CD14-positive monocyte (primary cell): Measurements from ENCODE around the gene PCDH8. TPM values are rescaled to one million over a fixed set of nuclear protein-coding genes. Genes with fewer than 3 reads are reported as not detected.

Experiments used
- DNase-seq, 3 donors: peaks; one replicate each; pipeline ENCODE4 v3.0.0-alpha.2; 2011 to 2022
- H2AFZ ChIP-seq: 2 replicates; pipeline ENCODE4 v1.6.0; 2012; ENCODE audit warnings: mild to moderate bottlenecking, low read depth, low read length, inconsistent platforms; ENCODE audit not compliant: insufficient read depth, poor library complexity, severe bottlenecking
- H3K27ac ChIP-seq, 2 donors: 1 replicate in 1 of 2; 2 replicates in 1 of 2; pipeline ENCODE4 v1.5.1; 2012 to 2013; ENCODE audit warnings: low read length in 2 of 2, control low read depth in 1 of 2, inconsistent platforms in 1 of 2, low read depth in 1 of 2, mild to moderate bottlenecking in 1 of 2
- H3K27me3 ChIP-seq, 2 donors: one replicate each; pipeline versions ENCODE4 v1.6.0 to v1.6.1; 2011 to 2013; ENCODE audit warnings: low read length in 2 of 2; ENCODE audit not compliant: control insufficient read depth in 2 of 2, insufficient read depth in 2 of 2
- H3K36me3 ChIP-seq, 2 donors: replicated peaks in 1 of 2; 1 replicate in 1 of 2; 2 replicates in 1 of 2; pipeline versions ENCODE4 v1.5.1 to v1.6.1; 2012 to 2013; ENCODE audit warnings: low read length in 2 of 2, control low read depth in 1 of 2, inconsistent platforms in 1 of 2, mild to moderate bottlenecking in 1 of 2; ENCODE audit not compliant: insufficient read depth in 2 of 2, control insufficient read depth in 1 of 2
- H3K4me1 ChIP-seq, 2 donors: 1 replicate in 1 of 2; 2 replicates in 1 of 2; pipeline versions ENCODE4 v1.5.1 to v1.6.1; 2012 to 2013; ENCODE audit warnings: low read length in 2 of 2, control low read depth in 1 of 2, inconsistent platforms in 1 of 2, mild to moderate bottlenecking in 1 of 2, moderate library complexity in 1 of 2; ENCODE audit not compliant: insufficient read depth in 2 of 2, control insufficient read depth in 1 of 2
- H3K4me2 ChIP-seq: replicated peaks from 2 replicates; pipeline ENCODE3; 2012; ENCODE audit warnings: low read length, moderate library complexity, mild to moderate bottlenecking; ENCODE audit not compliant: poor library complexity, severe bottlenecking; ENCODE audit errors: extremely low read depth
- H3K4me3 ChIP-seq, 3 experiments: fragments of 200-600 bp in 1 of 3; sonication (generic) in 1 of 3; replicated peaks in 1 of 3; 1 replicate in 2 of 3; 2 replicates in 1 of 3; pipeline ENCODE4 v1.5.1; 2011 to 2013; ENCODE audit warnings: low read length in 3 of 3, mild to moderate bottlenecking in 3 of 3, control low read depth in 2 of 3, low read depth in 2 of 3, inconsistent platforms in 1 of 3, moderate library complexity in 1 of 3
- H3K79me2 ChIP-seq: 2 replicates; pipeline ENCODE4 v1.6.0; 2012; ENCODE audit warnings: mild to moderate bottlenecking, control low read depth, inconsistent platforms, low read length, moderate library complexity; ENCODE audit not compliant: insufficient read depth
- H3K9ac ChIP-seq: 2 replicates; pipeline ENCODE4 v1.6.0; 2017; ENCODE audit warnings: low read length, mild to moderate bottlenecking; ENCODE audit not compliant: insufficient read depth, poor library complexity, severe bottlenecking
- H3K9me3 ChIP-seq, 2 donors: replicated peaks in 1 of 2; 1 replicate in 1 of 2; 2 replicates in 1 of 2; pipeline versions ENCODE4 v1.5.1 to v1.6.1; 2012 to 2013; ENCODE audit warnings: low read length in 2 of 2, control low read depth in 1 of 2; ENCODE audit not compliant: control insufficient read depth in 1 of 2, insufficient read depth in 1 of 2
- H4K20me1 ChIP-seq: 2 replicates; pipeline ENCODE4 v1.6.0; 2012; ENCODE audit warnings: mild to moderate bottlenecking, low read length, control low read depth, moderate library complexity; ENCODE audit not compliant: insufficient read depth
- H3K27ac Mint-ChIP-seq, 7 donors: one replicate each; pipeline ENCODE4 v1.8.0; 2020; ENCODE audit warnings: mild to moderate bottlenecking in 7 of 7, mixed read lengths in 7 of 7, moderate library complexity in 6 of 7, inconsistent platforms in 2 of 7
- H3K27me3 Mint-ChIP-seq, 3 donors: one replicate each; pipeline ENCODE4 v1.8.0; 2021 to 2022; ENCODE audit warnings: low read depth in 3 of 3, mild to moderate bottlenecking in 3 of 3, mixed read lengths in 3 of 3, moderate library complexity in 3 of 3, inconsistent platforms in 1 of 3
- H3K36me3 Mint-ChIP-seq, 2 donors: one replicate each; pipeline ENCODE4 v1.8.0; 2020; ENCODE audit warnings: mixed read lengths in 2 of 2, inconsistent platforms in 1 of 2, mild to moderate bottlenecking in 1 of 2
- H3K4me1 Mint-ChIP-seq: one replicate; pipeline ENCODE4 v1.8.0; 2020; ENCODE audit warnings: mild to moderate bottlenecking, mixed read lengths
- H3K4me3 Mint-ChIP-seq, 2 donors: one replicate each; pipeline ENCODE4 v1.8.0; 2020; ENCODE audit warnings: mild to moderate bottlenecking in 2 of 2, mixed read lengths in 2 of 2, moderate library complexity in 1 of 2
- H3K9me3 Mint-ChIP-seq, 7 donors: one replicate each; pipeline ENCODE4 v1.8.0; 2020 to 2022; ENCODE audit warnings: mixed read lengths in 7 of 7, mild to moderate bottlenecking in 6 of 7, moderate library complexity in 6 of 7, inconsistent platforms in 2 of 7
- WGBS: methylation state at CpG from one replicate; pipeline ENCODE4 v1.1.5; 2013; ENCODE audit warnings: missing lambda C conversion rate; ENCODE audit not compliant: insufficient coverage; 5-methylcytosine and 5-hydroxymethylcytosine counted together
- intact Hi-C, 2 donors: fragments of 100-400 bp; cut with micrococcal nuclease; formaldehyde crosslinking; loops; one replicate each; pipeline versions ENCODE4 v1.15.0 to v1.15.1; 2023
- polyA plus RNA-seq, 3 donors: library from polyadenylated mRNA; depleted of rRNA in 1 of 3; unstranded in 2 of 3; stranded (reverse) in 1 of 3; fragments of 300-500 nt in 2 of 3; fragments of >200 nt in 1 of 3; fragmentation: Illumina TruSeq in 2 of 3; gene quantifications; 1 replicate in 2 of 3; 2 replicates in 1 of 3; pipeline ENCODE4 v1.2.3, GENCODE V29; 2012 to 2021
- TF ChIP-seq, protein P1 (sequence below): fragments of 200-600 bp; IDR thresholded peaks from one replicate; pipeline ENCODE4 v1.8.0; 2022; ENCODE audit warnings: antibody characterized with exemption, mild to moderate bottlenecking

The PCDH8 gene
- polyA plus RNA-seq, 3 donors = not detected

DNA sequence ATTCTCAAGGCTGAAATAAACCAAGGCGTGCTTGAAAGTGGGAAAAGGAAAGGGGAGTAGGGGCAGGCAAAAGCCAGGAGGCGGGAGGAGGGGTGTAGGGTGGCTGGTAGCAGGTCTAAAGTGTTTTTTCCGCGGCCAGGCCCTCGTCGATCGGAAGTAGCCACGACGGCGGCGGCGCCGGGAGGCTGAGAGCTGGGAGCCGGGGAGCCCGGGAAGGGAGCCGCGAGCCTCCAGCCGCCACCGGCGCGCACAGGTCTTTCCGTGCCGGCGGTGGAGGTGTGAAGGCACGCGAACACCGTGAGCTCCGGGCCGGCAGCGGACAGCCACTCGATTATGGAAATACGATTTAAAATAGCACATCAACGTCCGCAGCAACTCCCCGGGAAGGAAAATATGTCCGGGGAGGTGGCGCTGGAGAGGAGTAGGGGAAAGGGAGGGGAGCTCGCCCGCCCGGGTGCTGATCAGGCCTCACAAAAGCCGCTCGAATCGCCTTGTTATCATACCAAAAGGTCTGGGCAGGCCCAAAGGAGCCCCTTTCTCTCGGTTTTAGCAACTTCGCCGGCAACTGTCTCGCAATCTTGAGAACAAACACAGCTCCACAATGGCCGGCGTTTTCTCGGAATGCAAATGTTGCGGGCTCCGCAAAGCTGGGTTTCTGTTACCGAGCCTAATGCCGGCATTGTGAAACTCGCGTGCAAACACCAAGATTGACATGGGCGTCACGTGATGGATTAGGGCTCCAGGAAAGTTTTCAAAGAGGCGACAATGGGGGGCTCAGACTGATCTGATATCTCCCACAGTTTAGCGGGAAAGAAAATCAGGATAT, 2.9 kb upstream of the PCDH8 start:
- H3K4me1 ChIP-seq = peaks cover 17 to 24% of the 10 kb centered on the region in 2 donors
- TF ChIP-seq, protein P1, sequence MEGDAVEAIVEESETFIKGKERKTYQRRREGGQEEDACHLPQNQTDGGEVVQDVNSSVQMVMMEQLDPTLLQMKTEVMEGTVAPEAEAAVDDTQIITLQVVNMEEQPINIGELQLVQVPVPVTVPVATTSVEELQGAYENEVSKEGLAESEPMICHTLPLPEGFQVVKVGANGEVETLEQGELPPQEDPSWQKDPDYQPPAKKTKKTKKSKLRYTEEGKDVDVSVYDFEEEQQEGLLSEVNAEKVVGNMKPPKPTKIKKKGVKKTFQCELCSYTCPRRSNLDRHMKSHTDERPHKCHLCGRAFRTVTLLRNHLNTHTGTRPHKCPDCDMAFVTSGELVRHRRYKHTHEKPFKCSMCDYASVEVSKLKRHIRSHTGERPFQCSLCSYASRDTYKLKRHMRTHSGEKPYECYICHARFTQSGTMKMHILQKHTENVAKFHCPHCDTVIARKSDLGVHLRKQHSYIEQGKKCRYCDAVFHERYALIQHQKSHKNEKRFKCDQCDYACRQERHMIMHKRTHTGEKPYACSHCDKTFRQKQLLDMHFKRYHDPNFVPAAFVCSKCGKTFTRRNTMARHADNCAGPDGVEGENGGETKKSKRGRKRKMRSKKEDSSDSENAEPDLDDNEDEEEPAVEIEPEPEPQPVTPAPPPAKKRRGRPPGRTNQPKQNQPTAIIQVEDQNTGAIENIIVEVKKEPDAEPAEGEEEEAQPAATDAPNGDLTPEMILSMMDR = no peak
- H3K36me3 ChIP-seq = no peaks in the 10 kb centered on the region
- H3K27ac ChIP-seq = no peak overlapping the region
- peak overlapping the region; percentile 72 for H2AFZ ChIP-seq
- peak overlapping the region in 1 of 7 donors; percentile 59 for H3K27ac Mint-ChIP-seq
- H3K4me2 ChIP-seq = peak overlapping the region; percentile 83
- peaks cover 64 to 87% (median 83%) of the 10 kb centered on the region in 3 donors for H3K27me3 Mint-ChIP-seq
- H3K27me3 ChIP-seq = peaks cover 47 to 71% of the 10 kb centered on the region in 2 donors
- intact Hi-C loops = no loop called here
- peaks cover 9% of the 10 kb centered on the region in 2 donors for H3K36me3 Mint-ChIP-seq
- peaks cover 21% of the 10 kb centered on the region for H3K4me1 Mint-ChIP-seq
- DNase-seq = peak in 1 of 3 donors; percentile 22
- H3K9me3 ChIP-seq = peaks cover 19 to 42% of the 10 kb centered on the region in 2 donors
- peak overlapping the region; percentile 71 to 93 for H3K4me3 Mint-ChIP-seq
- H4K20me1 ChIP-seq = no peaks in the 10 kb centered on the region
- H3K4me3 ChIP-seq = peak overlapping the region; percentile 6 to 73 (median 41)
- H3K79me2 ChIP-seq = no peaks in the 10 kb centered on the region
- under 1% methylated on average over 56 of the region's 60 CpGs for WGBS
- peak overlapping the region; percentile 21 for H3K9ac ChIP-seq
- H3K9me3 Mint-ChIP-seq = peaks cover 12 to 53% (median 30%) of the 10 kb centered on the region in 7 donors

GRCh38 chr13:52850396-52851136, 2.1 kb upstream of the PCDH8 start:
- peaks cover 48 to 77% of the 10 kb centered on the region in 2 donors for H3K27me3 ChIP-seq
- H3K9ac ChIP-seq = peak overlapping the region; percentile 21
- H3K4me1 ChIP-seq = peaks cover 21 to 30% of the 10 kb centered on the region in 2 donors
- H3K9me3 ChIP-seq = peaks cover 20 to 43% of the 10 kb centered on the region in 2 donors
- intact Hi-C loops = no loop called here
- peaks cover 9% of the 10 kb centered on the region in 2 donors for H3K36me3 Mint-ChIP-seq
- H3K79me2 ChIP-seq = no peaks in the 10 kb centered on the region
- no peaks in the 10 kb centered on the region for H4K20me1 ChIP-seq
- peak overlapping the region; percentile 6 to 73 (median 41) for H3K4me3 ChIP-seq
- DNase-seq = peak; percentile 1 to 16 (median 6)
- 1% methylated on average over 45 of the region's 47 CpGs for WGBS
- no peak overlapping the region for H3K27ac Mint-ChIP-seq
- peak overlapping the region; percentile 72 for H2AFZ ChIP-seq
- peak overlapping the region; percentile 83 for H3K4me2 ChIP-seq
- peak overlapping the region; percentile 71 to 93 for H3K4me3 Mint-ChIP-seq
- H3K9me3 Mint-ChIP-seq = peaks cover 12 to 54% (median 32%) of the 10 kb centered on the region in 7 donors
- TF ChIP-seq, protein P1 = no peak
- H3K4me1 Mint-ChIP-seq = peaks cover 21% of the 10 kb centered on the region
- no peak overlapping the region for H3K27ac ChIP-seq
- H3K27me3 Mint-ChIP-seq = peaks cover 67 to 91% (median 83%) of the 10 kb centered on the region in 3 donors
- H3K36me3 ChIP-seq = no peaks in the 10 kb centered on the region
